Endothelial cell of umbilical vein (primary cell): Measurements from ENCODE around the gene SGCD. TPM values are rescaled to one million over a fixed set of nuclear protein-coding genes. Genes with fewer than 3 reads are reported as not detected.

ENCODE experiments used
- BruUV-seq: library from RNA; stranded (reverse); fragments of 400-500 nt; replicated peaks from 2 replicates; lab custom pipeline; 2021; lab: Mats Ljungman, UMichigan
- CTCF ChIA-PET: fragments of 300-600, 350-600 bp; sonication (Branson Sonifier 250); formaldehyde crosslinking; loops from one replicate; lab custom pipeline; 2021; ENCODE audit warnings: antibody characterized with exemption, inconsistent platforms; lab: Charles Lee
- POLR2A ChIA-PET: fragments of 300-600, 350-600 bp; sonication (Branson Sonifier 250); formaldehyde crosslinking; loops from one replicate; lab custom pipeline; 2021; ENCODE audit warnings: antibody characterized with exemption, inconsistent platforms; lab: Charles Lee
- DNase-seq: peaks from one replicate; pipeline ENCODE4 v3.0.0-alpha.2; 2011; ENCODE audit warnings: low read depth, low spot score
- FAIRE-seq: peaks from 2 replicates; lab custom pipeline; 2011; peaks lifted over from hg19 to GRCh38; lab: Jason Lieb, UNC
- H2AFZ ChIP-seq: 2 replicates; pipeline ENCODE4 v1.6.0; 2012; ENCODE audit warnings: low read depth, low read length, control low read depth, inconsistent platforms
- H3K27ac ChIP-seq: 2 replicates; pipeline ENCODE4 v1.5.1; 2011; ENCODE audit warnings: low read depth, mild to moderate bottlenecking, control low read depth, low read length, moderate library complexity; ENCODE audit not compliant: insufficient read depth
- H3K27me3 ChIP-seq, 2 experiments: 2 replicates each; pipeline versions ENCODE4 v1.6.0 to v1.6.1; 2011; ENCODE audit warnings: low read length in 2 of 2, mixed read lengths in 1 of 2; ENCODE audit not compliant: control insufficient read depth in 2 of 2, insufficient read depth in 2 of 2
- H3K36me3 ChIP-seq, 2 experiments: 2 replicates in 1 of 2; 3 replicates in 1 of 2; pipeline ENCODE4 v1.5.1; 2011; ENCODE audit warnings: low read length in 2 of 2, mild to moderate bottlenecking in 1 of 2, moderate library complexity in 1 of 2; ENCODE audit not compliant: control insufficient read depth in 2 of 2, insufficient read depth in 2 of 2; ENCODE audit errors: extremely low read depth in 1 of 2
- H3K4me1 ChIP-seq: 3 replicates; pipeline ENCODE4 v1.5.1; 2011; ENCODE audit warnings: mild to moderate bottlenecking, low read length; ENCODE audit not compliant: control insufficient read depth, insufficient read depth; ENCODE audit errors: extremely low read depth
- H3K4me2 ChIP-seq: 2 replicates; pipeline ENCODE4 v1.6.1; 2011; ENCODE audit warnings: low read length, control low read depth, mixed read lengths; ENCODE audit not compliant: insufficient read depth
- H3K4me3 ChIP-seq, 3 experiments: fragments of 200-600 bp in 1 of 3; sonication (generic), shearing (Covaris generic) in 1 of 3; replicated peaks in 1 of 3; 2 replicates each; pipeline ENCODE4 v1.5.1; 2011 to 2016; ENCODE audit warnings: control low read depth in 3 of 3, low read length in 3 of 3, mild to moderate bottlenecking in 2 of 3, inconsistent platforms in 1 of 3, low read depth in 1 of 3, moderate library complexity in 1 of 3; ENCODE audit not compliant: insufficient read depth in 1 of 3
- H3K79me2 ChIP-seq: 2 replicates; pipeline ENCODE4 v1.6.0; 2012; ENCODE audit warnings: low read length, inconsistent platforms; ENCODE audit not compliant: control insufficient read depth, insufficient read depth
- H3K9ac ChIP-seq: replicated peaks from 2 replicates; pipeline ENCODE3; 2011; ENCODE audit warnings: low read length, control low read depth; ENCODE audit not compliant: insufficient read depth; ENCODE audit errors: extremely low read depth
- H3K9me1 ChIP-seq: replicated peaks from 3 replicates; pipeline ENCODE4 v1.6.0; 2011; ENCODE audit warnings: mild to moderate bottlenecking, low read length; ENCODE audit not compliant: control insufficient read depth, insufficient read depth; ENCODE audit errors: extremely low read depth
- H3K9me3 ChIP-seq: replicated peaks from 2 replicates; pipeline ENCODE4 v1.5.1; 2012; ENCODE audit warnings: low read length, inconsistent platforms; ENCODE audit not compliant: control insufficient read depth, insufficient read depth
- H4K20me1 ChIP-seq: replicated peaks from 2 replicates; pipeline ENCODE3; 2011; ENCODE audit warnings: mild to moderate bottlenecking, low read length; ENCODE audit not compliant: control insufficient read depth, insufficient read depth; ENCODE audit errors: extremely low read depth
- EZH2 ChIP-seq: IDR thresholded peaks from 2 replicates; pipeline ENCODE4 v1.6.1; 2012; ENCODE audit warnings: borderline replicate concordance, low read depth, mild to moderate bottlenecking, moderate library complexity, low read length, inconsistent platforms; ENCODE audit not compliant: severe bottlenecking
- FOS ChIP-seq: IDR thresholded peaks from 2 replicates; pipeline ENCODE4 v1.6.1; 2011; ENCODE audit warnings: mild to moderate bottlenecking, low read length, moderate library complexity, borderline replicate concordance; ENCODE audit not compliant: insufficient read depth
- GATA2 ChIP-seq: IDR thresholded peaks from 2 replicates; pipeline ENCODE4 v1.7.0; 2011; ENCODE audit warnings: low read depth, mild to moderate bottlenecking, moderate library complexity, mixed read lengths, low read length; ENCODE audit not compliant: insufficient read length, insufficient read depth
- JUN ChIP-seq: IDR thresholded peaks from 2 replicates; pipeline ENCODE4 v1.6.1; 2011; ENCODE audit warnings: borderline replicate concordance, low read depth; ENCODE audit not compliant: insufficient read length, insufficient read depth
- MYC ChIP-seq: IDR thresholded peaks from one replicate; pipeline ENCODE4 v1.6.1; 2011; ENCODE audit warnings: mild to moderate bottlenecking, low read depth, low read length
- POLR2A ChIP-seq: IDR thresholded peaks from 2 replicates; pipeline ENCODE4 v1.6.1; 2012; ENCODE audit warnings: low read depth, mild to moderate bottlenecking, control low read depth, low read length
- POLR2AphosphoS5 ChIP-seq: IDR thresholded peaks from 2 replicates; pipeline ENCODE4 v1.6.1; 2012; ENCODE audit warnings: low read depth, mild to moderate bottlenecking, control low read depth, low read length, moderate library complexity; ENCODE audit not compliant: insufficient read depth
- dilution Hi-C: fragments of 300-500 bp; cut with MboI; formaldehyde crosslinking; loops from one replicate; pipeline ENCODE4 v1.15.0; 2019; ENCODE audit warnings: low sequenced_read_pairs; ENCODE audit not compliant: extremely low pct_ligation_motif_present
- intact Hi-C: fragments of 100-400 bp; cut with micrococcal nuclease; formaldehyde crosslinking; loops from one replicate; pipeline ENCODE4 v1.10.0; 2022
- polyA plus RNA-seq, 4 experiments: library from polyadenylated mRNA; depleted of rRNA in 3 of 4; stranded (reverse) in 3 of 4; unstranded in 1 of 4; fragments of >200 nt; gene quantifications; 2 replicates each; pipeline versions ENCODE4 v1.2.1 to v1.2.3, GENCODE V29; 2011 to 2012; ENCODE audit warnings: missing spikeins in 1 of 4
- total RNA-seq: library from RNA; stranded (reverse); gene quantifications from 2 replicates; pipeline ENCODE4 v1.2.3, GENCODE V29; 2021
- TF ChIP-seq, protein P1 (sequence below): IDR thresholded peaks from 2 replicates; pipeline ENCODE4 v1.6.1; 2011; ENCODE audit not compliant: insufficient read depth, insufficient read length
- TF ChIP-seq, protein P2 (sequence below), 2 donors: IDR thresholded peaks; 1 replicate in 1 of 2; 2 replicates in 1 of 2; pipeline ENCODE4 v1.5.1; 2011; ENCODE audit warnings: low read length in 2 of 2, mild to moderate bottlenecking in 2 of 2, moderate library complexity in 2 of 2, control low read depth in 1 of 2, inconsistent platforms in 1 of 2, low read depth in 1 of 2; ENCODE audit not compliant: insufficient read depth in 1 of 2; ENCODE audit errors: extremely low read depth in 1 of 2

The SGCD gene
- total and polyA plus RNA-seq, 2 donors (not counting 3 experiments of a cell fraction or from before 2014, with no cell fraction given): not detected

DNA sequence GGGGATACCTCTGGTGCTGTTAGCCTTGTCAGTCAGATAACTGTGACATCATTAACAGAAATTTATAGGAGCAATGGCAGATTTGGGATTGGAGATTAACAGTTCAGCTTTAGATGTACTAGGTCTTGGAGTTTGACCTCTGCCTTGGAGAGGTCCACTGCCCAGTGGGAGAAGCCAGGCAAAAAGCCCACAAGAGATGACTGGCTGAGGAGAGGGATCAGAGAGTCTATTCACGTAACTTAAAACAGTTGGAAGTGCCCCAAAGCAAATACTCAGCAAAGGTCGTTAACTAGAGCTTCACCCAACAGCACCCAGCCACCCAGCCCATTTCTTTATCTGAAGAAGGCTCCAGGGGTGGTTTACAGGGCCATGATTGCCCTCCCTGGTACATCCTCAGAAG lies 290.5 kb downstream of the SGCD start:
- no TSS peak for BruUV-seq
- Histone ChIP-seq H3K36me3 (no peaks in the 10 kb centered on the region), H3K9ac (no peak overlapping the region), H3K4me3 (no peak overlapping the region), H4K20me1 (no peaks in the 10 kb centered on the region), H2AFZ (no peak overlapping the region), H3K9me3 (peaks cover 4% of the 10 kb centered on the region), H3K4me2 (no peak overlapping the region), H3K9me1 (no peaks in the 10 kb centered on the region), H3K4me1 (no peaks in the 10 kb centered on the region), H3K27ac (no peak overlapping the region), H3K79me2 (no peaks in the 10 kb centered on the region), H3K27me3 (no peaks in the 10 kb centered on the region)
- FAIRE-seq (no peak), DNase-seq (no peak)
- intact Hi-C loops: no loop called here
- TF ChIP-seq POLR2AphosphoS5 (no peak), GATA2 (no peak), POLR2A (no peak), JUN (no peak), EZH2 (no peak), FOS (no peak), MYC (no peak)
- TF ChIP-seq, protein P1, sequence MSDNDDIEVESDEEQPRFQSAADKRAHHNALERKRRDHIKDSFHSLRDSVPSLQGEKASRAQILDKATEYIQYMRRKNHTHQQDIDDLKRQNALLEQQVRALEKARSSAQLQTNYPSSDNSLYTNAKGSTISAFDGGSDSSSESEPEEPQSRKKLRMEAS: no peak
- TF ChIP-seq, protein P2, sequence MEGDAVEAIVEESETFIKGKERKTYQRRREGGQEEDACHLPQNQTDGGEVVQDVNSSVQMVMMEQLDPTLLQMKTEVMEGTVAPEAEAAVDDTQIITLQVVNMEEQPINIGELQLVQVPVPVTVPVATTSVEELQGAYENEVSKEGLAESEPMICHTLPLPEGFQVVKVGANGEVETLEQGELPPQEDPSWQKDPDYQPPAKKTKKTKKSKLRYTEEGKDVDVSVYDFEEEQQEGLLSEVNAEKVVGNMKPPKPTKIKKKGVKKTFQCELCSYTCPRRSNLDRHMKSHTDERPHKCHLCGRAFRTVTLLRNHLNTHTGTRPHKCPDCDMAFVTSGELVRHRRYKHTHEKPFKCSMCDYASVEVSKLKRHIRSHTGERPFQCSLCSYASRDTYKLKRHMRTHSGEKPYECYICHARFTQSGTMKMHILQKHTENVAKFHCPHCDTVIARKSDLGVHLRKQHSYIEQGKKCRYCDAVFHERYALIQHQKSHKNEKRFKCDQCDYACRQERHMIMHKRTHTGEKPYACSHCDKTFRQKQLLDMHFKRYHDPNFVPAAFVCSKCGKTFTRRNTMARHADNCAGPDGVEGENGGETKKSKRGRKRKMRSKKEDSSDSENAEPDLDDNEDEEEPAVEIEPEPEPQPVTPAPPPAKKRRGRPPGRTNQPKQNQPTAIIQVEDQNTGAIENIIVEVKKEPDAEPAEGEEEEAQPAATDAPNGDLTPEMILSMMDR (IDR thresholded peaks at IDR 0.05; ENCODE audit: extremely low read depth in 1 of 2, insufficient read depth in 1 of 2, low read depth in 1 of 2, low read length in 2 of 2): no peak
- CTCF ChIA-PET: no interaction called here
- POLR2A ChIA-PET: no interaction called here
- dilution Hi-C loops: no loop called here
